Adrenal gland (tissue), 12 donors: ENCODE measurements around the gene IL32. TPM values are rescaled to one million over a fixed set of nuclear protein-coding genes. Genes with fewer than 3 reads are reported as not detected.

Experiments used
- DNase-seq, 7 donors: peaks; one replicate each; pipeline ENCODE4 v3.0.0-alpha.2; 2019 to 2020
- H3K27ac ChIP-seq, 5 donors: fragments of 200-600 bp; sonication (generic) in 4 of 5; 1 replicate in 3 of 5; 2 replicates in 2 of 5; pipeline versions ENCODE4 v1.5.1 to v1.8.0; 2016 to 2020; ENCODE audit warnings: mild to moderate bottlenecking in 1 of 5
- H3K27me3 ChIP-seq: fragments of 200-600 bp; 2 replicates; pipeline ENCODE4 v1.8.0; 2021
- H3K36me3 ChIP-seq, 2 donors: fragments of 200-600 bp; replicated peaks in 1 of 2; 1 replicate in 1 of 2; 2 replicates in 1 of 2; pipeline versions ENCODE4 v1.5.1 to v1.8.0; 2018 to 2022
- H3K4me1 ChIP-seq, 2 donors: fragments of 200-600 bp; replicated peaks in 1 of 2; 1 replicate in 1 of 2; 2 replicates in 1 of 2; pipeline versions ENCODE4 v1.5.1 to v1.8.0; 2018 to 2021
- H3K4me3 ChIP-seq, 4 donors: fragments of 200-600 bp; sonication (generic) in 3 of 4; one replicate each; pipeline ENCODE4 v1.5.1; 2016 to 2018
- H3K9me3 ChIP-seq, 3 donors: fragments of 200-600 bp; sonication (generic) in 1 of 3; replicated peaks in 1 of 3; 1 replicate in 2 of 3; 2 replicates in 1 of 3; pipeline versions ENCODE4 v1.5.1 to v1.8.0; 2016 to 2021
- CTCF ChIP-seq, 6 experiments: fragments of 450-650 bp in 4 of 6; fragments of 200-600 bp in 2 of 6; sonication (generic) in 1 of 6; IDR thresholded peaks; 1 replicate in 5 of 6; 2 replicates in 1 of 6; pipeline versions ENCODE4 v1.5.1 to v1.8.0; 2016 to 2021; ENCODE audit warnings: antibody characterized with exemption in 6 of 6, mild to moderate bottlenecking in 2 of 6, moderate library complexity in 1 of 6
- POLR2A ChIP-seq, 2 donors: fragments of 450-650 bp; IDR thresholded peaks; one replicate each; pipeline ENCODE4 v1.6.1; 2017; ENCODE audit warnings: antibody characterized with exemption in 2 of 2, mild to moderate bottlenecking in 2 of 2, moderate library complexity in 1 of 2
- WGBS, 4 donors: extraction: QIAGEN DNeasy Blood & Tissue Kit in 2 of 4; methylation state at CpG; one replicate each; pipeline versions ENCODE4 v1.1.5 to v1.1.7; 2013 to 2017; 5-methylcytosine and 5-hydroxymethylcytosine counted together
- intact Hi-C, 2 donors: fragments of 100-400 bp; cut with DNase I; formaldehyde crosslinking; loops; one replicate each; pipeline versions ENCODE4 v1.14.1 to v1.15.0; 2022 to 2023
- polyA plus RNA-seq, 3 donors: library from polyadenylated mRNA; stranded (reverse); fragments of 200-250 nt in 2 of 3; fragments of 350-450 nt in 1 of 3; fragmentation: Illumina TruSeq in 1 of 3; extraction: RNeasy Lipid Tissue Mini Kit (QIAGEN cat#74804) in 1 of 3; gene quantifications; one replicate each; pipeline ENCODE4 v1.2.3, GENCODE V29; 2013 to 2014
- total RNA-seq, 9 donors: library from RNA; depleted of rRNA in 4 of 9; stranded (reverse); fragments of >200 nt in 4 of 9; fragments of 120-200 nt in 1 of 9; fragmentation: NEBNext Ultra II Directional in 1 of 9; extraction: Animal tissue kit (Norgen Biotek cat#: 25700) in 1 of 9; gene quantifications; one replicate each; pipeline versions ENCODE4 v1.1.0 to v1.2.4, GENCODE V29; 2013 to 2023
- donor health status: healthy with polysubstance abuse.
- donor health status: Bipolar disorder and iron deficiency.
- donor health status: DM: yes; HTN: yes; CAD: no.
- donor health status: DM: no; HTN: no; CAD: no.
- donor health status: DM: no; HTN: no; CAD: no.
- donor health status: DM: yes; HTN: yes; CAD: no.

IL32 gene
- total and polyA plus RNA-seq, 12 donors, result 3.9 to 127 (median 23.1) TPM

GRCh38 chr16:3059041-3059722 is 6.3 kb upstream of the IL32 start:
- Histone ChIP-seq H3K4me3 (peak overlapping the region in 3 of 4 donors; percentile 22 to 85 (median 78)), H3K27me3 (no peaks in the 10 kb centered on the region), H3K4me1 (peaks cover 9 to 17% of the 10 kb centered on the region in 2 donors), H3K9me3 (no peaks in the 10 kb centered on the region), H3K36me3 (no peaks in the 10 kb centered on the region), H3K27ac (peak overlapping the region in 4 of 5 donors; percentile 30 to 88 (median 66))
- 0 to 1% (median 1%) methylated on average over 28 to 66 of the region's 67 CpGs; no CpG with 5 or more reads in 1 of the 4 donors for WGBS, 4 donors
- peak in 1 of 2 donors; percentile 52 for TF ChIP-seq POLR2A (IDR thresholded peaks at IDR 0.05)
- peak; percentile 33 to 97 (median 82) for TF ChIP-seq CTCF (IDR thresholded peaks at IDR 0.05)
- DNase-seq, result peak; percentile 89 to 96 (median 93)
- intact Hi-C loops, result loop anchor here (5.0 to 10.0 kb wide), 3 partner anchors 66 to 116 kb away; no protein-coding TSS in a partner anchor

- H3K36me3 ChIP-seq, result no peaks in the 10 kb centered on the region
- H3K27me3 ChIP-seq, result no peaks in the 10 kb centered on the region
- DNase-seq, result no peak
- peaks cover 9 to 19% of the 10 kb centered on the region in 2 donors for H3K4me1 ChIP-seq
- peak overlapping the region in 4 of 5 donors; percentile 30 to 88 (median 66) for H3K27ac ChIP-seq
- H3K9me3 ChIP-seq, result no peaks in the 10 kb centered on the region
- intact Hi-C loops, result loop anchor here (5.0 to 10.0 kb wide), 3 partner anchors 65 to 115 kb away; no protein-coding TSS in a partner anchor
- WGBS, 4 donors, result 65 to 70% (median 66%) methylated on average over 5 to 9 of the region's 9 CpGs
- peak overlapping the region in 1 of 4 donors; percentile 85 for H3K4me3 ChIP-seq
- TF ChIP-seq CTCF (IDR thresholded peaks at IDR 0.05) (no peak), POLR2A (IDR thresholded peaks at IDR 0.05) (no peak)
Measured at GRCh38 chr16:3059723-3060242, 5.7 kb upstream of the IL32 start.

GRCh38 chr16:3060339-3061127 is 4.9 kb upstream of the IL32 start:
- TF ChIP-seq CTCF (IDR thresholded peaks at IDR 0.05) (no peak), POLR2A (IDR thresholded peaks at IDR 0.05) (no peak)
- Histone ChIP-seq H3K27me3 (no peaks in the 10 kb centered on the region), H3K4me3 (no peak overlapping the region), H3K27ac (peak overlapping the region in 1 of 5 donors; percentile 88), H3K36me3 (no peaks in the 10 kb centered on the region), H3K4me1 (peaks cover 9 to 26% of the 10 kb centered on the region in 2 donors), H3K9me3 (no peaks in the 10 kb centered on the region)
- no peak for DNase-seq
- 84 to 91% (median 89%) methylated on average over 12 to 14 of the region's 14 CpGs for WGBS, 4 donors
- intact Hi-C loops, result no loop called here

GRCh38 chr16:3062553-3062952 is 2.9 kb upstream of the IL32 start:
- no peak for DNase-seq
- H3K36me3 ChIP-seq, result no peaks in the 10 kb centered on the region
- intact Hi-C loops, result no loop called here
- TF ChIP-seq POLR2A (IDR thresholded peaks at IDR 0.05) (no peak), CTCF (IDR thresholded peaks at IDR 0.05) (no peak)
- H3K27ac ChIP-seq, result no peak overlapping the region
- no peak overlapping the region for H3K4me3 ChIP-seq
- no peaks in the 10 kb centered on the region for H3K27me3 ChIP-seq
- no peaks in the 10 kb centered on the region for H3K9me3 ChIP-seq
- H3K4me1 ChIP-seq, result peaks cover 9 to 29% of the 10 kb centered on the region in 2 donors
- 80 to 83% (median 81%) methylated on average over 6 of the region's 6 CpGs for WGBS, 4 donors
